Measurements from ENCODE around the gene RIOK3. TPM values are rescaled to one million over a fixed set of nuclear protein-coding genes. Genes with fewer than 3 reads are reported as not detected.

RIOK3 gene
- total RNA-seq, 2 donors from 2014 or later, result 57.3 to 60.6 TPM

DNA sequence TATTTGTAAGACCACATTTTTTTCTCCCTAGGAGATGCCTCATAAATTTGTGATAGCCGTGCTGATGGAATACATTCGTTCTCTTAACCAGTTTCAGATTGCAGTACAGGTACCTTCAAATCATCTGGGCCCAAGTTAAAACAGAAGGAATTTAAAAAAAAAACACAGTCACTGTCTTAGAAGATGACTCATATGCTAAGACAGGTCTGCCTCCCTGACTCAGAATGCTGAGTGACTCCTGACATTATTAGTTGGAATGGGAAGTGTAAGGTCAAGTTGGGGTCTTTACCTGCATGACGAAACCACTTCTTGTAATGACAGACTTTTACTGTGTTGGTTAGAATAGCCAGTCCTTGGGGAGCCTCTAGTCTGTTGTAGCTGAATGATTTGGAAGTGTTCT is 76.5 kb downstream of the RIOK3 start:
- intact Hi-C loops (cut with DNase I), result loop anchor here (10.0 kb wide), 1 partner anchor 65 kb away; no protein-coding TSS in a partner anchor
- no peak for DNase-seq
- Histone ChIP-seq H3K36me3 (replicated peaks in 1 of 2; ENCODE audit: insufficient read depth in 1 of 2, low read depth in 2 of 2) (peaks cover 0 to 59% of the 10 kb centered on the region in 2 donors), H3K4me3 (no peak overlapping the region), H3K27ac (no peak overlapping the region), H3K9me3 (no peaks in the 10 kb centered on the region), H3K4me1 (no peaks in the 10 kb centered on the region), H3K27me3 (no peaks in the 10 kb centered on the region)
- TF ChIP-seq, protein P1, sequence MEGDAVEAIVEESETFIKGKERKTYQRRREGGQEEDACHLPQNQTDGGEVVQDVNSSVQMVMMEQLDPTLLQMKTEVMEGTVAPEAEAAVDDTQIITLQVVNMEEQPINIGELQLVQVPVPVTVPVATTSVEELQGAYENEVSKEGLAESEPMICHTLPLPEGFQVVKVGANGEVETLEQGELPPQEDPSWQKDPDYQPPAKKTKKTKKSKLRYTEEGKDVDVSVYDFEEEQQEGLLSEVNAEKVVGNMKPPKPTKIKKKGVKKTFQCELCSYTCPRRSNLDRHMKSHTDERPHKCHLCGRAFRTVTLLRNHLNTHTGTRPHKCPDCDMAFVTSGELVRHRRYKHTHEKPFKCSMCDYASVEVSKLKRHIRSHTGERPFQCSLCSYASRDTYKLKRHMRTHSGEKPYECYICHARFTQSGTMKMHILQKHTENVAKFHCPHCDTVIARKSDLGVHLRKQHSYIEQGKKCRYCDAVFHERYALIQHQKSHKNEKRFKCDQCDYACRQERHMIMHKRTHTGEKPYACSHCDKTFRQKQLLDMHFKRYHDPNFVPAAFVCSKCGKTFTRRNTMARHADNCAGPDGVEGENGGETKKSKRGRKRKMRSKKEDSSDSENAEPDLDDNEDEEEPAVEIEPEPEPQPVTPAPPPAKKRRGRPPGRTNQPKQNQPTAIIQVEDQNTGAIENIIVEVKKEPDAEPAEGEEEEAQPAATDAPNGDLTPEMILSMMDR (IDR thresholded peaks at IDR 0.05), result no peak
- TF ChIP-seq POLR2A (IDR thresholded peaks at IDR 0.05), result no peak
- 83 to 88% methylated on average over 3 of the region's 3 CpGs for WGBS, 2 donors
- no peak for ATAC-seq

DNA sequence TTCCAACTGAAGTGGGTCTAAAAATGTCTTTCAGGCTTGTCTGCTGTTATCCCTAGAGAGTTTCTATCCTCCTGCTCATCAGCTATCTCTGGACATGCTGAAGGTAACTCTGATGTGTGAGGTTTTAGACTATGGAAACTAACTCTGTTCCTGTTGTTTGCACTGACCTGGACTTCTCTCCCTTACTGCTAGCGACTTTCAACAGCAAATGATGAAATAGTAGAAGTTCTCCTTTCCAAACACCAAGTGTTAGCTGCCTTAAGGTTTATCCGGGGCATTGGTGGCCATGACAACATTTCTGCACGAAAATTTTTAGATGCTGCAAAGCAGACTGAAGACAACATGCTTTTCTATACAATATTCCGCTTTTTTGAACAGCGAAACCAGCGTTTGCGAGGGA is 77.1 kb downstream of the RIOK3 start:
- Histone ChIP-seq H3K27me3 (no peaks in the 10 kb centered on the region), H3K27ac (no peak overlapping the region), H3K9me3 (no peaks in the 10 kb centered on the region), H3K4me1 (no peaks in the 10 kb centered on the region), H3K4me3 (no peak overlapping the region), H3K36me3 (replicated peaks in 1 of 2; ENCODE audit: insufficient read depth in 1 of 2, low read depth in 2 of 2) (peaks cover 0 to 61% of the 10 kb centered on the region in 2 donors)
- DNase-seq (no peak), ATAC-seq (no peak)
- WGBS, 2 donors, result 74 to 86% methylated on average over 7 of the region's 7 CpGs
- intact Hi-C loops (cut with DNase I), result loop anchor here (10.0 kb wide), 1 partner anchor 65 kb away; no protein-coding TSS in a partner anchor
- TF ChIP-seq POLR2A (IDR thresholded peaks at IDR 0.05), result no peak
- TF ChIP-seq, protein P1 (IDR thresholded peaks at IDR 0.05), result no peak

DNA sequence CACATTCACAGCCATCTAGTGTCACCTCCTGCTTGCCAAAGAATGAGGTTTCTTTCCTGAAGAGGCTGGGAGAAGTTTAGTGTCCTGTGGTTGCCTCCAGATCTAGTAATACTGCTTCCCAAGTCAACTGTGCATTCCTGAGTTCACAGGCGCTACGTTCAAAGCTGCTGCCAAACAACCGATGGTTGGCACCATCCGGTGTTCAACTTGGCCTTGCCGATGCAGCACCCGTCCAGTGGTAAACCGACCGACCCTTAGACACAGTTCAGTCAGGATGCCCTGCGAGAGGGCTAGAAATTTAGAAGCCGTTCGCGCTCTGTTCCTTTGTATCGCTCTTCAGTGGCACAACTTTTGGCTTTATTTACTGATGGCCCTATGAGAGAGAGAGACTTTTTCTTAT is 78.8 kb downstream of the RIOK3 start:
- ATAC-seq (no peak), DNase-seq (no peak)
- Histone ChIP-seq H3K4me3 (no peak overlapping the region), H3K36me3 (replicated peaks in 1 of 2; ENCODE audit: insufficient read depth in 1 of 2, low read depth in 2 of 2) (peaks cover 0 to 58% of the 10 kb centered on the region in 2 donors), H3K27ac (no peak overlapping the region), H3K27me3 (no peaks in the 10 kb centered on the region), H3K9me3 (no peaks in the 10 kb centered on the region), H3K4me1 (no peaks in the 10 kb centered on the region)
- intact Hi-C loops (cut with DNase I), result loop anchor here (10.0 kb wide), 1 partner anchor 63 kb away; no protein-coding TSS in a partner anchor
- 87 to 94% methylated on average over 11 to 12 of the region's 13 CpGs for WGBS, 2 donors
- no peak for TF ChIP-seq POLR2A (IDR thresholded peaks at IDR 0.05)
- TF ChIP-seq, protein P1 (IDR thresholded peaks at IDR 0.05), result no peak

Small RNAs within 50 kb of the gene (small RNA-seq; reads per million reads assigned to genes)
- gene AC026634.1 (not detected), gene RF00019 (not detected)

Other genes with a start within 250 kb of the RIOK3 start
- 10 to 100 TPM in 1 of 2 donors, 1 to 10 TPM in 1; 9.9 to 15.5 TPM for gene RMC1, start 50.2 kb downstream of the RIOK3 start, total RNA-seq
- 10 to 100 TPM; 27.2 to 27.7 TPM for gene NPC1, start 133.2 kb downstream of the RIOK3 start, total RNA-seq
- 1 to 10 TPM in 1 of 2 donors, under 1 TPM in 1; 0.52 to 3.3 TPM for gene ANKRD29, start 209.6 kb downstream of the RIOK3 start, total RNA-seq
- 10 to 100 TPM in 1 of 2 donors, 1 to 10 TPM in 1; 9.3 to 21.1 TPM for gene LAMA3, start 236.2 kb downstream of the RIOK3 start, total RNA-seq